Measurements from ENCODE around the gene METTL13. TPM values are rescaled to one million over a fixed set of nuclear protein-coding genes. Genes with fewer than 3 reads are reported as not detected.
A peak's percentile ranks its signal among the peaks of the same experiment; 100 is the strongest.

METTL13 gene
- total RNA-seq, 3 donors from 2014 or later: 25.4 to 28.0 (median 25.9) TPM

DNA sequence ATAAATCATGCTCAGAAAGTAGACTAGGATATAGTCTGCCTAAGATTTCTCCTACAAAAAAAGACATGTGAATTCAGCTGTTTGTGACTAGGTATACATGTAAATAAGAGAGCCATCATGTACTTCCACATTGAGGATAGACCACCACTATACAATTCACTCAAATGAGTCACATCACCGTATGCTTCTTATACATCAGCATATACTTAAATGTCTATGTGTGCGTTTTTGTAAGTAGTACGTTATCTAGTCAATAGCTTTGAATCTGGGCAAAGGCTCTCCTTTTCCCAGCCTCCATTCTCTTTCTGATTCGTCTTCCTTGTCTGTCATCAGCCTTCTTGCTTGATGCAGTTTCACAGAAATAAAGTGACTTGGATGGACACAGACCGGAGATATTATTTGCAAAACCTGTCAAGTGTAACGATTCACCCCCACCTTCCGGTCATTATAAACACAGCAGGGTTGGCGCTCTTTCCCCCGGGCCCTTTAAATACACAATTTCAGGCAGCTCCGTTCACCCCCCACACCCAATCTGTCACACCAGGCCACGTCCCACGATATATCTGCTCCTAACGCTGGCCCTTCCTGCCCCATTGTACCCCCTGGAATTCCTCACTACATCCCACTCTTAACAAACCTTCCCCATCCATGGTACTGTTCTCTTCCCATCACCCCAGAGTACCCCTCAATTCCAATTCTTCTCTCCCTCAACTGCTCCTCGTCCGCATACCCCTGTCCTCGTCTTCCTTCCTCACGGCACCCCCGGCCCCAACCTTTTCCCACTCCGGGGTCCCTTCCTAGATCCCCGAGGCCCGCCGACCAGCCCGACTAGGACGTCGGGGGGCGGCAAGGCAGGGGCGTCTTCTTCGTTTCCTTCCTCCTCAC, 40.2 kb upstream of the METTL13 start:
- intact Hi-C loops (cut with DNase I, micrococcal nuclease): loop anchor here in 1 of 2 donors (5.0 kb wide), 1 partner anchor 41 kb away; the partner anchor contains the start of gene METTL13
- H3K36me3 ChIP-seq (ENCODE audit: low read depth): no peaks in the 10 kb centered on the region
- H3K4me3 ChIP-seq: peak overlapping the region; percentile 73
- H3K4me1 ChIP-seq (ENCODE audit: low read depth): peaks cover 6% of the 10 kb centered on the region
- ATAC-seq: peak; percentile 50
- TF ChIP-seq, protein P1, sequence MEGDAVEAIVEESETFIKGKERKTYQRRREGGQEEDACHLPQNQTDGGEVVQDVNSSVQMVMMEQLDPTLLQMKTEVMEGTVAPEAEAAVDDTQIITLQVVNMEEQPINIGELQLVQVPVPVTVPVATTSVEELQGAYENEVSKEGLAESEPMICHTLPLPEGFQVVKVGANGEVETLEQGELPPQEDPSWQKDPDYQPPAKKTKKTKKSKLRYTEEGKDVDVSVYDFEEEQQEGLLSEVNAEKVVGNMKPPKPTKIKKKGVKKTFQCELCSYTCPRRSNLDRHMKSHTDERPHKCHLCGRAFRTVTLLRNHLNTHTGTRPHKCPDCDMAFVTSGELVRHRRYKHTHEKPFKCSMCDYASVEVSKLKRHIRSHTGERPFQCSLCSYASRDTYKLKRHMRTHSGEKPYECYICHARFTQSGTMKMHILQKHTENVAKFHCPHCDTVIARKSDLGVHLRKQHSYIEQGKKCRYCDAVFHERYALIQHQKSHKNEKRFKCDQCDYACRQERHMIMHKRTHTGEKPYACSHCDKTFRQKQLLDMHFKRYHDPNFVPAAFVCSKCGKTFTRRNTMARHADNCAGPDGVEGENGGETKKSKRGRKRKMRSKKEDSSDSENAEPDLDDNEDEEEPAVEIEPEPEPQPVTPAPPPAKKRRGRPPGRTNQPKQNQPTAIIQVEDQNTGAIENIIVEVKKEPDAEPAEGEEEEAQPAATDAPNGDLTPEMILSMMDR (IDR thresholded peaks at IDR 0.05): no peak
- H3K9me3 ChIP-seq: no peaks in the 10 kb centered on the region
- peak in 2 of 3 donors; percentile 48 to 57 for DNase-seq

DNA sequence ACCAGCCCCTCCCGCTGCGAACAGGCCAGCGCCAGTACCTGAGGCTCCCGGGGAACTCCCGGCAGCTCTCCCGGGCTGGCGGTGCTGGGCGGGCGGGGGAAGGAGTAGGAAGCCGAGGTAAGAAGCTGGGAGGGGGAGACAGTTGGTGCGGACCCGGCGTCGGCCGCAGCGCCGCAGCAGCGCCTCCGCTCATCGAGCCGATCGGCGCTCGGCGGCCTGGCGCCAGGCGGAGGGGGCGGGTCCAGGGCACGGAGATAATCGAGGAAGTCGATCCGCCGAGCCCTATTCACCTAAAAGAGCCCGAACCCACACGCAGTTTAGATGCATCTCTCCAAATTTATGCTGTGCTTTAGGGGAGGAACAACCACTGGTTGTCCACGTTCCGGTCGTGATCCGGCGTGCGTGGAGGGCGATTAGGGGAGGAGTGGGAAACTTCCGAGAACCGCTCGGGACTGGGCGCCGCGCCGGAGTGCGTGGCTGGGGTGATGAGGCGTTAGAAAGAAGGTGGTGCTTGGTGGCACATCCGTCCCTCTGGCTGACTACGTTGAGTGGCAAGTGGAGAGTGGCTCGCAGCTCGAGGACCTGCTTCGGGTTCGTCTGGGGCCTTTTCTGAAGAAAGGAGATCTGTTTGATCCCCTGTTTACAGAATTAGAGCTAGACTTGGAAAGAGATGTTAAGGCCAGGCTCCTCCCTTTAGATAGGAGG, 39.4 kb upstream of the METTL13 start, which contains the start of gene VAMP4:
Gene VAMP4 (minus strand): TSS at position 194 of the 705 bp plus-strand sequence. CDS start 3,651 bp downstream, outside the sequence.
- DNase-seq: peak; percentile 92 to 93 (median 93)

DNA sequence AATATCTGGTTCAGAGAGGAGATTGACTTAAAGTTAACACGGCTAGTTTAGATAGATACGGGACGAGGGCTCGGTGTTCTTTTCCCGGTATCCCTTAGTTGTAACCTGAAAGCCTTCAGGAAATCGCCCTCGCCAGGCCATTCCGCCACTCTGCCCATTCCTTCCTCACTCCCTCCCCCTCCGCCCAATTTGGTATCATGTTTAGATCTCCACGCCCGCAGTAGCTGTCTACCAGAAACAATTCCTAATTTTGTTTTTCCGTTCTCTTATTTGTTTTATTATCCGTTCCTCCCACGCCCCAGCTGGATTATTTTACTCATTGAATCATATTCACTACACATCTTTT, 38.9 kb upstream of the METTL13 start:
- TF ChIP-seq, protein P1 (IDR thresholded peaks at IDR 0.05): no peak
- ATAC-seq (peak; percentile 48), DNase-seq (peak in 2 of 3 donors; percentile 53 to 61)
- intact Hi-C loops (cut with DNase I, micrococcal nuclease): loop anchor here in 1 of 2 donors (5.0 kb wide), 1 partner anchor 40 kb away; the partner anchor contains the start of gene METTL13
- Histone ChIP-seq H3K9me3 (no peaks in the 10 kb centered on the region), H3K4me1 (ENCODE audit: low read depth) (peaks cover 6% of the 10 kb centered on the region), H3K4me3 (no peak overlapping the region), H3K36me3 (ENCODE audit: low read depth) (no peaks in the 10 kb centered on the region)

More for the DNA sequence above, 39.4 kb upstream of the METTL13 start, which contains the start of gene VAMP4:
- no peaks in the 10 kb centered on the region for H3K9me3 ChIP-seq
- peak within 1 kb of the TSS; percentile 73 for H3K4me3 ChIP-seq
- TF ChIP-seq, protein P1 (IDR thresholded peaks at IDR 0.05): no peak
- intact Hi-C loops (cut with DNase I, micrococcal nuclease): loop anchor here in 1 of 2 donors (5.0 kb wide), 1 partner anchor 40 kb away; the partner anchor contains the start of gene METTL13
- peak; percentile 96 for ATAC-seq
- peaks cover 6% of the 10 kb centered on the region for H3K4me1 ChIP-seq (ENCODE audit: low read depth)
- no peaks in the 10 kb centered on the region for H3K36me3 ChIP-seq (ENCODE audit: low read depth)

DNA sequence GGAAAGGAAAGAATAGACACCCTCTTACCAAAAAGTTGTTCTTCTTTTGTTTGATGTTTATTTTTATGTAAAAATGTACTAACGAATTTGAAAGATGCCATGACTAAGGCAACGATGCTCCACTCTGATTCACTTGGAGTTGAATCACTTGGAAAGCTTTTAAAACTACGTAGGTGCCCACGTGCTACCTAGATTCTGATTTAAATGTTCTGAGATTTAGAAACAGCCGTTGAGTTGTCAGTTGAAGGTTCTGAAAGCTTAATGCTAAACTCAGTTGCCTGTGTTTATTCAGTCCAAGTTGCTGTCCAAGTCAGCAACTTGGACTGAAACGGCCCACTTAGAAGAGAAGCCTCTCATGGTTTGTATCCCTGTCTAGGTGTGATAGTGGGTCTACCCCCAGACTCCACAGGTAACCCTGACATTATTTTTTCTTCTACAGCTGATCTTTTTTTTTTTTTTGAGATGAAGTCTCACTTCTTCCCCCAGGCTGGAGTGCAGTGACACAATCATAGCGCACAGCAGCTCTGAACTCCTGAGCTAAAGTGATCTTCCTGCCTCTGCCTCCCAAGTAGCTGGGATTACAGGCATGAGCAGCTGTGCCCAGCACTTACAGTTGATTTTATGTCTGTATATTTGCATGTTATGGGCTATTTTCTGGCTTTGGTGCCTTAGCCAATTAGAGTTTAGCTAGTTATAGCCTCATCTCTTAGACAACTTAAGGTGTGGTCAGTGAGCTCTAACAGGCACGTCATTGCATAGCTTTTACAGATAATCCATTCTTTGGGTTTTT, 38.2 kb upstream of the METTL13 start:
- Histone ChIP-seq H3K4me1 (ENCODE audit: low read depth) (peaks cover 6% of the 10 kb centered on the region), H3K4me3 (no peak overlapping the region), H3K9me3 (no peaks in the 10 kb centered on the region), H3K36me3 (ENCODE audit: low read depth) (no peaks in the 10 kb centered on the region)
- peak; percentile 12 for ATAC-seq
- TF ChIP-seq, protein P1 (IDR thresholded peaks at IDR 0.05): no peak
- peak in 1 of 3 donors; percentile 29 for DNase-seq
- intact Hi-C loops (cut with DNase I, micrococcal nuclease): loop anchor here in 1 of 2 donors (5.0 kb wide), 1 partner anchor 39 kb away; the partner anchor contains the start of gene METTL13

DNA sequence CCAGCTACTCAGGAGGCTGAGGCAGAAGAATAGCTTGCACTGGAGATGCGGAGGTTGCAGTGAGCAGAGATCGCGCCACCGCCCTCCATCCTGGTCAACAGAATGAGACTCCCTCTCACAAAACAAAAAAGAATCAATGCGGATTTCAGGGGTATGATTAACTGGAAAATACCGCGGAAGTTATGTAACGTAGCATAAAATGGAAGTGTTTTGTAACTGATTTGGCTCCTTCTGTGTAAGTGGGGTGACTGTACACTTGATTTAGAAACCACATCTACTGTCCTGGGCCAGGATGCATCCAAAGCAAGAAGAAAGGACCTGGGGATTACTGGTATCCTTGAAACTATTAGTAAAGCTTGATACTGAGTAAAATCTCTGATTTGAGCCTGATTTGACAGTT, 36.5 kb upstream of the METTL13 start:
- Histone ChIP-seq H3K36me3 (ENCODE audit: low read depth) (no peaks in the 10 kb centered on the region), H3K4me1 (ENCODE audit: low read depth) (peaks cover 6% of the 10 kb centered on the region), H3K4me3 (no peak overlapping the region), H3K9me3 (no peaks in the 10 kb centered on the region)
- intact Hi-C loops (cut with DNase I, micrococcal nuclease): loop anchor here in 1 of 2 donors (5.0 kb wide), 1 partner anchor 37 kb away; the partner anchor contains the start of gene METTL13
- no peak for ATAC-seq
- no peak for DNase-seq
- TF ChIP-seq, protein P1 (IDR thresholded peaks at IDR 0.05): no peak

All from mucosa of descending colon (tissue), 3 donors.